ENCODE measurements around the gene ZNF362.

DNA sequence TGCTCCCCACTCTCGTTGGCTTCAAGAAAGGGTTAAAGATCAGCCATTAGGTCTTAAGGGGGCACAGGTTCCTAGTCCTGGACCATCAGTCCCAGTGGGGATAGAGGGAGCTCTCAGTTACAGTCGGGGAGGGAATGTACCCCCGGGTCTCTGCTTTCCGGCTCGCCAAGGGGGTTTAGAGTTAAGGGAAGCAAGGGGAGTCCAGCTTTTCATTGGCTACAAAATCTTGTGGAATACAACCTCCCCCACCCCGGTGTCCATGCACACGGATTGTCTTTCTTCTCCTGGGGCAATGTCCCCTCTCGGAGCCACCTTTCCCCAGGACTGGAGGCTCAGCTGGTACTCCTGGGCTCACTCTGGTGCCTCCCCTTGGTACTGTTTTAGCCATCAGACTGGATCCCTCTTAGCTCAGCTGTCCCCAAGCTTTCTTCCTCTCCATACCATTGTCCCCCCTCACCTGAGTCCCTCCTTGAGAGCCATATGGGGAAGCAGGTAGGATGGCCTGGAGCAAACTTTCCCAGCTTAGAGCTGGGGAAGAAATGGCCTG lies 64.4 kb downstream of the ZNF362 start, which contains the start of gene A3GALT2:
- TF ChIP-seq, protein P1, sequence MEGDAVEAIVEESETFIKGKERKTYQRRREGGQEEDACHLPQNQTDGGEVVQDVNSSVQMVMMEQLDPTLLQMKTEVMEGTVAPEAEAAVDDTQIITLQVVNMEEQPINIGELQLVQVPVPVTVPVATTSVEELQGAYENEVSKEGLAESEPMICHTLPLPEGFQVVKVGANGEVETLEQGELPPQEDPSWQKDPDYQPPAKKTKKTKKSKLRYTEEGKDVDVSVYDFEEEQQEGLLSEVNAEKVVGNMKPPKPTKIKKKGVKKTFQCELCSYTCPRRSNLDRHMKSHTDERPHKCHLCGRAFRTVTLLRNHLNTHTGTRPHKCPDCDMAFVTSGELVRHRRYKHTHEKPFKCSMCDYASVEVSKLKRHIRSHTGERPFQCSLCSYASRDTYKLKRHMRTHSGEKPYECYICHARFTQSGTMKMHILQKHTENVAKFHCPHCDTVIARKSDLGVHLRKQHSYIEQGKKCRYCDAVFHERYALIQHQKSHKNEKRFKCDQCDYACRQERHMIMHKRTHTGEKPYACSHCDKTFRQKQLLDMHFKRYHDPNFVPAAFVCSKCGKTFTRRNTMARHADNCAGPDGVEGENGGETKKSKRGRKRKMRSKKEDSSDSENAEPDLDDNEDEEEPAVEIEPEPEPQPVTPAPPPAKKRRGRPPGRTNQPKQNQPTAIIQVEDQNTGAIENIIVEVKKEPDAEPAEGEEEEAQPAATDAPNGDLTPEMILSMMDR (conservative IDR thresholded peaks at IDR 0.05; ENCODE audit: low read length) = no peak
- no peak for TF ChIP-seq EZH2phosphoT487 (IDR thresholded peaks at IDR 0.05; ENCODE audit: borderline replicate concordance, low read depth, low read length)
